Stimulated activated CD4-positive, alpha-beta T cell treated with anti-CD3 and anti-CD28 coated beads, Interleukin-15, amount 100 ng/mL, for 48 hours (primary cell): Measurements from ENCODE around the gene RBM3.
"Not testable (repeated sequence)": the region's sequence is repeated elsewhere in the genome, so short reads cannot be mapped to it uniquely, and the experiment has no call there.

Experiments
- DNase-seq, 2 donors: peaks; one replicate each; pipeline ENCODE4 v3.0.0-alpha.2; 2020; ENCODE audit warnings: low read depth in 2 of 2

The RBM3 gene

GRCh38 chrX:48574270-48575266, at the start of gene RBM3:
Gene RBM3 (plus strand): TSS chrX:48574484. CDS start chrX:48575181, 697 bp downstream.
- DNase-seq, result peak; percentile 86 to 89

GRCh38 chrX:48525853-48526252, 48.4 kb upstream of the RBM3 start:
- not testable (repeated sequence) for DNase-seq

GRCh38 chrX:48530736-48531135, 43.5 kb upstream of the RBM3 start:
- no peak for DNase-seq

- no peak for DNase-seq
Observed at GRCh38 chrX:48531358-48531959, 42.8 kb upstream of the RBM3 start.

- DNase-seq, result no peak
Observed at GRCh38 chrX:48532161-48532560, 42.1 kb upstream of the RBM3 start.

- DNase-seq, result no peak
Observed at GRCh38 chrX:48533165-48533564, 41.1 kb upstream of the RBM3 start.

GRCh38 chrX:48538641-48539344, 35.5 kb upstream of the RBM3 start:
- DNase-seq, result no peak

- DNase-seq, result peak; percentile 94 to 95
Observed at GRCh38 chrX:48539345-48540027, 34.8 kb upstream of the RBM3 start, which contains the start of gene TBC1D25. Gene TBC1D25 (plus strand): TSS chrX:48539714. CDS start chrX:48539798, 84 bp downstream.

GRCh38 chrX:48540028-48540375, 34.3 kb upstream of the RBM3 start:
- peak in 1 of 2 donors; percentile 36 for DNase-seq

- DNase-seq, result no peak
Observed at GRCh38 chrX:48540480-48540879, 33.8 kb upstream of the RBM3 start.

GRCh38 chrX:48541140-48541814, 33.0 kb upstream of the RBM3 start:
- DNase-seq, result no peak

- no peak for DNase-seq
Observed at GRCh38 chrX:48548871-48549270, 25.4 kb upstream of the RBM3 start.

- not testable (repeated sequence) for DNase-seq
Observed at GRCh38 chrX:48555731-48556325, 18.5 kb upstream of the RBM3 start.

- DNase-seq, result no peak
Observed at GRCh38 chrX:48558271-48558670, 16.0 kb upstream of the RBM3 start.

GRCh38 chrX:48559636-48560035, 14.6 kb upstream of the RBM3 start:
- DNase-seq, result no peak

GRCh38 chrX:48560056-48560455, 14.2 kb upstream of the RBM3 start:
- no peak for DNase-seq

- DNase-seq, result no peak
Observed at GRCh38 chrX:48560681-48561080, 13.6 kb upstream of the RBM3 start.

GRCh38 chrX:48569958-48570357, 4.3 kb upstream of the RBM3 start:
- DNase-seq, result no peak

- DNase-seq, result no peak
Observed at GRCh38 chrX:48573690-48574269, 504 bp upstream of the RBM3 start.

- no peak for DNase-seq
Observed at GRCh38 chrX:48575642-48576041, 1.4 kb downstream of the RBM3 start.
